ENCODE data around the gene SMIM12. TPM values are rescaled to one million over a fixed set of nuclear protein-coding genes. Genes with fewer than 3 reads are reported as not detected.

The SMIM12 gene
- total RNA-seq, 1 experiment from 2014 or later = 41.4 TPM

GRCh38 chr1:34840426-34840825, 19.1 kb downstream of the SMIM12 start:
- Mint-ChIP-seq H3K27ac (ENCODE audit: low read depth, unreplicated experiment) (no peak overlapping the region), H3K36me3 (ENCODE audit: insufficient read depth, unreplicated experiment) (peaks cover 6% of the 10 kb centered on the region), H3K4me3 (ENCODE audit: unreplicated experiment) (no peak overlapping the region), H3K27me3 (ENCODE audit: insufficient read depth, unreplicated experiment) (no peaks in the 10 kb centered on the region), H3K4me1 (ENCODE audit: insufficient read depth, unreplicated experiment) (no peaks in the 10 kb centered on the region), H3K9me3 (ENCODE audit: unreplicated experiment) (no peaks in the 10 kb centered on the region)
- no peak for DNase-seq (ENCODE audit: unreplicated experiment)
- CTCF ChIA-PET = no interaction called here
- BruUV-seq (replicated peaks) = no TSS peak
- POLR2A ChIA-PET = no interaction called here
- intact Hi-C loops (cut with micrococcal nuclease) = no loop called here
- no peak for TF ChIP-seq CTCF (IDR thresholded peaks at IDR 0.05; ENCODE audit: unreplicated experiment)

GRCh38 chr1:34839526-34840305, 19.8 kb downstream of the SMIM12 start:
- CTCF ChIA-PET = no interaction called here
- Mint-ChIP-seq H3K27ac (ENCODE audit: low read depth, unreplicated experiment) (no peak overlapping the region), H3K27me3 (ENCODE audit: insufficient read depth, unreplicated experiment) (no peaks in the 10 kb centered on the region), H3K4me1 (ENCODE audit: insufficient read depth, unreplicated experiment) (no peaks in the 10 kb centered on the region), H3K4me3 (ENCODE audit: unreplicated experiment) (no peak overlapping the region), H3K36me3 (ENCODE audit: insufficient read depth, unreplicated experiment) (peaks cover 6% of the 10 kb centered on the region), H3K9me3 (ENCODE audit: unreplicated experiment) (no peaks in the 10 kb centered on the region)
- DNase-seq (ENCODE audit: unreplicated experiment) = no peak
- no peak for TF ChIP-seq CTCF (IDR thresholded peaks at IDR 0.05; ENCODE audit: unreplicated experiment)
- no TSS peak for BruUV-seq (replicated peaks)
- intact Hi-C loops (cut with micrococcal nuclease) = no loop called here
- POLR2A ChIA-PET = no interaction called here

GRCh38 chr1:34833711-34834110, 25.8 kb downstream of the SMIM12 start:
- CTCF ChIA-PET = interaction anchor here (0.6 to 0.7 kb wide), 3 partner anchors 9 to 644 kb away, joined by 3 to 5 read pairs (median 4); no protein-coding TSS in a partner anchor
- no peak for TF ChIP-seq CTCF (IDR thresholded peaks at IDR 0.05; ENCODE audit: unreplicated experiment)
- Mint-ChIP-seq H3K27ac (ENCODE audit: low read depth, unreplicated experiment) (no peak overlapping the region), H3K4me1 (ENCODE audit: insufficient read depth, unreplicated experiment) (no peaks in the 10 kb centered on the region), H3K4me3 (ENCODE audit: unreplicated experiment) (no peak overlapping the region), H3K27me3 (ENCODE audit: insufficient read depth, unreplicated experiment) (no peaks in the 10 kb centered on the region), H3K36me3 (ENCODE audit: insufficient read depth, unreplicated experiment) (no peaks in the 10 kb centered on the region), H3K9me3 (ENCODE audit: unreplicated experiment) (no peaks in the 10 kb centered on the region)
- intact Hi-C loops (cut with micrococcal nuclease) = no loop called here
- POLR2A ChIA-PET = no interaction called here
- no TSS peak for BruUV-seq (replicated peaks)
- DNase-seq (ENCODE audit: unreplicated experiment) = no peak

- Mint-ChIP-seq H3K9me3 (ENCODE audit: unreplicated experiment) (no peaks in the 10 kb centered on the region), H3K4me1 (ENCODE audit: insufficient read depth, unreplicated experiment) (no peaks in the 10 kb centered on the region), H3K27me3 (ENCODE audit: insufficient read depth, unreplicated experiment) (no peaks in the 10 kb centered on the region), H3K36me3 (ENCODE audit: insufficient read depth, unreplicated experiment) (no peaks in the 10 kb centered on the region), H3K4me3 (ENCODE audit: unreplicated experiment) (no peak overlapping the region), H3K27ac (ENCODE audit: low read depth, unreplicated experiment) (no peak overlapping the region)
- POLR2A ChIA-PET = no interaction called here
- CTCF ChIA-PET = interaction anchor here (0.7 to 3.1 kb wide), 4 partner anchors 21 to 549 kb away, joined by 3 to 14 read pairs (median 4); no protein-coding TSS in a partner anchor
- BruUV-seq (replicated peaks) = no TSS peak
- intact Hi-C loops (cut with micrococcal nuclease) = no loop called here
- DNase-seq (ENCODE audit: unreplicated experiment) = no peak
- TF ChIP-seq CTCF (IDR thresholded peaks at IDR 0.05; ENCODE audit: unreplicated experiment) = no peak
These were observed 27.8 kb downstream of the SMIM12 start for GRCh38 chr1:34831721-34832246.
